Measurements from ENCODE around the gene CFAP91.

The CFAP91 gene

DNA sequence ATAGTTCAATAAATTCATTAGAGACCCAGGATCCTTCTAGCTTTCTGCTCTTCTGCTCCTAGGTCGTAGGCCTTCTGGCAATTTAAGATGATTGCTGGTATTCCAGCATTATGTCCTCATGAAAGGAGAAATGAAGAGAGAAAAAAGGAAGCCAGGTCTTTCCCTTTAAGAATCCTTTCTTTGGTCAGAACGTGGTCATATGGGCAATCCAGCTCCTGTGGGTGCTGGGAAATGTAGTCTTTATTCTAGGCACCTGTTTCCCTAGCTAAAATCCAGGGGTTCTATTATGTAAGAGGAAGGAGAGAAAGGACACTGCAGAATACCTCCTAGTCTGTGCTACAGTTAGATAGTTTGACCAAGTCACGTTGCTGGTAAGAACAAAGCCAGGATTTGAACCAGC, 43.6 kb downstream of the CFAP91 start:
- DNase-seq = no peak

DNA sequence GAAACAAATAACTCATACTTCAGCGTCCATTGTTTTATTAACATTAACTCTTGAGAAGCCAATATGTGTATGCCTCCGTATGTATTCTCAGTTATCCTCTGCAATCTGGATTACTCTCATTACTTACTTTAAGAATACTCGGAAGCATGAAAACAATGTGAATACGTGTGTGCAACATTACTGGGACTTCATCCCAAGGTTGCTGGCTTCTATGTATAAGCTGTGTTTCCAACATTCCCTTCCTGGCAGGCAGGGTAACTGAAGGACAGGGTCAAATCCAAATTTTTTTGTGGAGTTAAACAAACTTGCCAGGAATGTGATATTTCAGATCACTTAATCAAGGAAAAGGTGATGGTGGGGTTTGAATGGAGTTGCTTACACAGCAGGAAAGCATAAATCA, 44.5 kb downstream of the CFAP91 start:
- no peak for DNase-seq

DNA sequence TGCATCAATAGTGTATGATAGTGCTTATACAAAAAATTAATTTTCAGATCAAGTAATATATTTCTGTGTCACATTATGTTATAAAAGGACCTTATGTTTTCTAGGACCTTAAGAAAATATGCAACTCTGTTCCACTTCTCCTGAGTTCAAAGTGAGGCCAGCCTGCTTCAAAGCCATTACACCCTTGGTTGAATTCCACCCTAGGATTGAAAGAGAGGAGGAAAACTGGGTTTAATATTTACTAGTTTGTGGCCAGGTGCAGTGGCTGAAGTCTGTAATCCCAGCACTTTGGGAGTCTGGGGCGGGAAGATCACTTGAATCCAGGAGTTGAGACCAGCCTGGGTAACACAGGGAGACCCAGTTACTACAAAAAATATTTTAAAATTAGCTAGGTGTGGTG, 46.2 kb downstream of the CFAP91 start:
- DNase-seq = no peak

DNA sequence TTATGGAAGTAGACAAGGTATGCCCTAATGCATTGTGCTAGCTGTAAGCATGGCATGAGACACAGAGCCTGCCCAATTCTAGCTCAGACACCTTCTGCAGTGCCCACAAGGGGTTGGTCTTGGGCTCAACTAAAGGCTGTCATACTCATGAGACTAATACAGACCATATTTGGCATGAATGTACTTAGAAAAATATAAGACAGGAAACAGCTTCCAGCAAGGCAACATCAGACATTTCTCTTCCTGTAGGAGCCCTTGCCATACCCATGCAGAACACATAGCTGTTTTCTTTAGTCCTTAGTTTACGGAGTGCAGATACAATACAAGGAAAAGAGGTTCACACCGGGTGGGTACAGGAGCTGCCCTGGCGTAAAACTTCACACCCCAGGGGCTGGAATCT, 48.6 kb downstream of the CFAP91 start:
- DNase-seq = no peak

All from stimulated activated CD4-positive, alpha-beta T cell treated with anti-CD3 and anti-CD28 coated beads, Interleukin-2, amount 100 ng/mL, for 48 hours (primary cell).